Measurements from ENCODE around the gene SFT2D1.
"Not testable (repeated sequence)": the region's sequence is repeated elsewhere in the genome, so short reads cannot be mapped to it uniquely, and the experiment has no call there.

SFT2D1 gene

DNA sequence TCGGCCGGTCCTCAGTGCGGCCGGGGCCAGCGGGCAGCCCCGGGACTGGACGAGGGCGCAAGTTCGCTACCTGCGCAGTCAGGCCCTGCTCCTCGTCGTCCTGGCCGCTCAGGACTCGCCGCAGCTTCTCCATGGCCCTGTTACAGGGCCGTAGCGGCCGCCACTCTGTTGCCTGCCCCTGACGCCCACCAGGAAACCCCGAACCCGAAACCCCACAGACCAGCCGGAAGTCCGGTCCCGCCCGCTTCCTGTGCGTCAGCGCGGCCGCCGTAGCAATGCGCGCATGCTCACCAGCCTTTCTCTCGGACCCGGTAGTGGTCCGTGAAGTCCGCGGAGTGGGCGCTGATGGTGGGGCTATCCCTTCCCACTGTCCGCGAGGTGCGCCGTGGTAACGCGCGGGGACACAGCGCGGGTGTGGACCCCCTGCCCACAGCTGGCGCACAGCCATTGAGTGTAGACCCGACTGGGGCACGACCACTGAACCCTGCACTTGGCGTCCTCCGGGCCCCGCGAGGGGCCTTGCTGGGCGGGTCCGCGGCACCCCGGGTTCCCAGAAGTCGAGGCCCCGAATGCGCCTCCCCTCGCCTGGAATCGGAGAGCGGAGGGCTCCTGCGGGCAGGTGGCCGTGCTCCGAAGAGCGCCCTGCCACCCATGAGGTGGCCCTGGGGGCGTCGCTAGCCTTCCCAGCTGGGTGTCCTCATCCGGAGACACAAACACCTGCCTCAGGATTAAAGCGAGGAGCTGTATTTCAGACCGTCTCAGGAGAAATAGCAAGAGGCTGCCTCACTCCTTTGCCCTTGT lies at the start of gene SFT2D1:
SFT2D1 (minus strand) TSS at position 197 of the 801 bp plus-strand sequence; CDS start at position 133, 64 bp downstream.
- Histone ChIP-seq H3K4me3 (ENCODE audit: low read length) (peak within 1 kb of the TSS; percentile 98), H3K9ac (ENCODE audit: low read length) (peak within 1 kb of the TSS; percentile 95), H3K9me3 (ENCODE audit: control insufficient read depth, low read length) (no peaks in the 10 kb centered on the region), H3K27me3 (replicated peaks; ENCODE audit: control insufficient read depth, insufficient read depth, low read length) (no peaks in the 10 kb centered on the region), H3K4me1 (ENCODE audit: control insufficient read depth, insufficient read depth, low read length) (peaks cover 21% of the 10 kb centered on the region), H3K36me3 (ENCODE audit: control insufficient read depth, insufficient read depth, low read length, severe bottlenecking) (peaks cover 6% of the 10 kb centered on the region)
- peak; percentile 92 for DNase-seq (ENCODE audit: low read depth)

DNA sequence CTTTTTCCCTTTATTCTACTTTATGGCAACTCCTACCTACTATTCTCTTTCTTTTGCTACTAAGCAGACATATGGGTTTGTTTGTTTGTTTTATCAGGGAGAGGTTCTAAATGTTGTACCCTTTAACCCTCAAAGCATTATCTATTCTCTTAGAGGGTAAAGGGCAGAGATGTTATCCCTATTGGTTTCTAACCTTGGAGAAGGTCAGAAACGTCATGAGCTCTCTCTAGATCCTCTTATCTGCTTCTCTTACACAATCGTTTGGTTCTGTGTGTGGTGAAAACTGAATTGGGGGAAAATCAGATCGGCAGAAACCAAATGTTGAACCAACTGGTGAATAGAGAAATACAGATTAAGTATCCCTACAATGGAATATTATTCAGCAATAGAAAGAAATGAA lies 46.8 kb upstream of the SFT2D1 start:
- H3K36me3 ChIP-seq (ENCODE audit: control insufficient read depth, insufficient read depth, low read length, severe bottlenecking): no peaks in the 10 kb centered on the region
- H3K9ac ChIP-seq (ENCODE audit: low read length): no peak overlapping the region
- H3K4me3 ChIP-seq (ENCODE audit: low read length): no peak overlapping the region
- DNase-seq (ENCODE audit: low read depth): no peak
- H3K4me1 ChIP-seq (ENCODE audit: control insufficient read depth, insufficient read depth, low read length): peaks cover 27% of the 10 kb centered on the region
- no peaks in the 10 kb centered on the region for H3K9me3 ChIP-seq (ENCODE audit: control insufficient read depth, low read length)
- H3K27me3 ChIP-seq (replicated peaks; ENCODE audit: control insufficient read depth, insufficient read depth, low read length): peaks cover 12% of the 10 kb centered on the region

- no peak overlapping the region for H3K4me3 ChIP-seq (ENCODE audit: low read length)
- peaks cover 8% of the 10 kb centered on the region for H3K27me3 ChIP-seq (replicated peaks; ENCODE audit: control insufficient read depth, insufficient read depth, low read length)
- no peak for DNase-seq (ENCODE audit: low read depth)
- H3K4me1 ChIP-seq (ENCODE audit: control insufficient read depth, insufficient read depth, low read length): peaks cover 27% of the 10 kb centered on the region
- no peaks in the 10 kb centered on the region for H3K9me3 ChIP-seq (ENCODE audit: control insufficient read depth, low read length)
- H3K9ac ChIP-seq (ENCODE audit: low read length): peak overlapping the region; percentile 46
- no peaks in the 10 kb centered on the region for H3K36me3 ChIP-seq (ENCODE audit: control insufficient read depth, insufficient read depth, low read length, severe bottlenecking)
Measured at GRCh38 chr6:166388290-166389004, 46.1 kb upstream of the SFT2D1 start.

DNA sequence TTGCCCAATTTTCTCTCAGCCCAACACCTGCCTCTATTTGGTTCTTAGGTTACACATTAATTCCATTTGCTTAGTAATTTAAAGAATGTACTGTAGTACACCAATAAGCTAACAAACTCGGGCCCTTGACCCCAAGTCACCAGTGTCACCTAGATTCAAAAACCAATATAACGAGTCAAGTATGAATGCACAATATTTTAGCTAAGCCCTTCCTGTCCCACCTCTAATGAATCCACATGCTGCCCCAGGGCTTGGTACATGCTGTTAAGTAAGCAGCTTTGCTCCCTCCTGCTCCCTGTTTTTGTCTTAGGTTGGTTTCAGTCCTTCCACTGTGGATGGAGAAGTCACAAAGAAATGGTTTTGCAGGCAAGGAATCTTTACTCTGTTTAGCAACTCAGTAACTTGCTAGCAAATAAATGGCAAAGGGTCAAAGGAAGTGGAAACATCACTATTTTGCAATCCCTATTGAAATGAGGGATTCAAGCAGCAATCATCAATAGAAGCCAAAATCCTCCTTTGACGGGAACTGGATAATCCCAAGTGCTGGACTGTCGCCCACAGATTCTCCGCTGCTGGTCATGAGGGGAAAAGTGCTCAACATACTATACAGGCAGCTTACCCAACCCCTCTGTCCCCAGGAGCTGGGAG lies 45.4 kb upstream of the SFT2D1 start:
- peaks cover 27% of the 10 kb centered on the region for H3K4me1 ChIP-seq (ENCODE audit: control insufficient read depth, insufficient read depth, low read length)
- no peak for DNase-seq (ENCODE audit: low read depth)
- no peaks in the 10 kb centered on the region for H3K9me3 ChIP-seq (ENCODE audit: control insufficient read depth, low read length)
- H3K27me3 ChIP-seq (replicated peaks; ENCODE audit: control insufficient read depth, insufficient read depth, low read length): peaks cover 8% of the 10 kb centered on the region
- peak overlapping the region; percentile 46 for H3K9ac ChIP-seq (ENCODE audit: low read length)
- no peak overlapping the region for H3K4me3 ChIP-seq (ENCODE audit: low read length)
- H3K36me3 ChIP-seq (ENCODE audit: control insufficient read depth, insufficient read depth, low read length, severe bottlenecking): no peaks in the 10 kb centered on the region

DNA sequence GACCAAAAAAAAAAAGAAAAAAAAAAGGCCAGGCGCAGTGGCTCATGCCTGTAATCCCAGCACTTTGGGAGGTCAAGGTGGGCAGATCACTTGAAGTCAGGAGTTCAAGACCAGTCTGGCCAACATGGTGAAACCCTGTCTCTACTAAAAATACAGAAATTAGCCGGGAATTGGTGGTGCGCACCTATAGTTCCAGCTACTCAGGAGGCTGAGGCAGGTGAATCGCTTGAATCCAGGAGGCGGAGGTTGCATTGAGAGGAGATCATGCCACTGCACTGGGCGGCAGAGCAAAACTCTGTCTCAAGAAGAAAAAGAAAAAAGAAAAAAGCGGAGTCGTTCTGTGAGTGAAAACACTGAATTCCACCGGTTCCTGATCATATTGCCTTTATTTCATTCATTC lies 44.8 kb upstream of the SFT2D1 start:
- peaks cover 27% of the 10 kb centered on the region for H3K4me1 ChIP-seq (ENCODE audit: control insufficient read depth, insufficient read depth, low read length)
- DNase-seq (ENCODE audit: low read depth): not testable (repeated sequence)

DNA sequence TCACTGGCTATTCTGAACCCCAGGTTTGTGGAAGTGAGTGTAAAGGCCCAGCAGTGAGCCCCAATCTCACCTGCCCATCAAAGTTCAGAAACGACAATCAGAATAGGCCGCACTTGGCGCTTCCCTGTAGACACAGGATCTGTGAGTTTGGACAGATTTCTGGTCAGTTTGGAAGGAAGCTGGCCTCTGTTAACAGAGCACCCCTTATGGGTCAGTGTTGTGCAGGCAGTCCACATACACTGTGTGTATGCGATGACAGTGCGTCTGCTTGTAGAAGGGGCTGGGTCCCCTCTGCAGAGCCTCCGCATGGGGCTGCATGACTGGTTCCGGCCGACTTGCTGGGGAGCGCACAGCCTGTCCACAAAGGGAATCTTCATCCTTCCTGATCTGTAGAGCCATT lies 43.8 kb upstream of the SFT2D1 start:
- H3K4me3 ChIP-seq (ENCODE audit: low read length): no peak overlapping the region
- peaks cover 6% of the 10 kb centered on the region for H3K27me3 ChIP-seq (replicated peaks; ENCODE audit: control insufficient read depth, insufficient read depth, low read length)
- no peaks in the 10 kb centered on the region for H3K36me3 ChIP-seq (ENCODE audit: control insufficient read depth, insufficient read depth, low read length, severe bottlenecking)
- peaks cover 27% of the 10 kb centered on the region for H3K4me1 ChIP-seq (ENCODE audit: control insufficient read depth, insufficient read depth, low read length)
- H3K9me3 ChIP-seq (ENCODE audit: control insufficient read depth, low read length): no peaks in the 10 kb centered on the region
- no peak overlapping the region for H3K9ac ChIP-seq (ENCODE audit: low read length)
- no peak for DNase-seq (ENCODE audit: low read depth)

More for the DNA sequence above, 44.8 kb upstream of the SFT2D1 start:
- H3K4me3 ChIP-seq (ENCODE audit: low read length); H3K9me3 ChIP-seq (ENCODE audit: control insufficient read depth, low read length); H3K36me3 ChIP-seq (ENCODE audit: control insufficient read depth, insufficient read depth, low read length, severe bottlenecking); H3K27me3 ChIP-seq (replicated peaks; ENCODE audit: control insufficient read depth, insufficient read depth, low read length): not testable (repeated sequence)
- peak overlapping the region; percentile 29 for H3K9ac ChIP-seq (ENCODE audit: low read length)

DNA sequence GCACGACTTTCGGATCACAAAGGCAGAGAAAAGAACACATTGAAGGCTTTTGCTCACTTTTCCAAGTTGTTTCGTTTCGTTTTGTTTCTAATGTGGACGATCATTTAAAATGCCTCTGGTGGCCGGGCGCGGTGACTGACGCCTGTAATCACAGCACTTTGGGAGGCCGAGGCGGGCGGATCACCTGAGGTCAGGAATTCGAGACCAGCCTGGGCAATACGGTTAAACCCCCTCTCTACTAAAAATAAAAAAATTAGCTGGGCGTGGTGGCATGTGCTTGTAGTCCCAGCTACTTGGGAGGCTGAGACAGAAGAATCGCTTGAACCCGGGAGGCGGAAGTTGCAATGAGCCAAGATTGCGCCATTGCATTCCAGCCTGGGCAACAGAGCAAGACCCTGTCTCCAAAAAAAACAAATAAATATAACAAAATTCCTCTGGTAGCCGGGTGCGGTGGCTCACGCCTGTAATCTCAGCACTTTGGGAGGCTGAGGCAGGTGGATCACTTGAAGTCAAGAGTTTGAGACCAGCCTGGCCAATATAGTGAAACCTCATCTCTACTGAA lies 41.5 kb upstream of the SFT2D1 start:
- not testable (repeated sequence) for H3K36me3 ChIP-seq (ENCODE audit: control insufficient read depth, insufficient read depth, low read length, severe bottlenecking); DNase-seq (ENCODE audit: low read depth); H3K9me3 ChIP-seq (ENCODE audit: control insufficient read depth, low read length); H3K27me3 ChIP-seq (replicated peaks; ENCODE audit: control insufficient read depth, insufficient read depth, low read length)
- Histone ChIP-seq H3K4me1 (ENCODE audit: control insufficient read depth, insufficient read depth, low read length) (peaks cover 35% of the 10 kb centered on the region), H3K9ac (ENCODE audit: low read length) (peak overlapping the region; percentile 87), H3K4me3 (ENCODE audit: low read length) (peak overlapping the region; percentile 94)

GRCh38 chr6:166382933-166383801 lies 40.8 kb upstream of the SFT2D1 start, which contains the start of gene MPC1:
MPC1 (minus strand) TSS chr6:166382940; CDS start chr6:166382876, 64 bp downstream.
- H3K4me3 ChIP-seq (ENCODE audit: low read length): peak within 1 kb of the TSS; percentile 94
- peak; percentile 98 for DNase-seq (ENCODE audit: low read depth)
- H3K9me3 ChIP-seq (ENCODE audit: control insufficient read depth, low read length): no peaks in the 10 kb centered on the region
- no peaks in the 10 kb centered on the region for H3K36me3 ChIP-seq (ENCODE audit: control insufficient read depth, insufficient read depth, low read length, severe bottlenecking)
- no peaks in the 10 kb centered on the region for H3K27me3 ChIP-seq (replicated peaks; ENCODE audit: control insufficient read depth, insufficient read depth, low read length)
- peak within 1 kb of the TSS; percentile 87 for H3K9ac ChIP-seq (ENCODE audit: low read length)
- peaks cover 28% of the 10 kb centered on the region for H3K4me1 ChIP-seq (ENCODE audit: control insufficient read depth, insufficient read depth, low read length)

DNA sequence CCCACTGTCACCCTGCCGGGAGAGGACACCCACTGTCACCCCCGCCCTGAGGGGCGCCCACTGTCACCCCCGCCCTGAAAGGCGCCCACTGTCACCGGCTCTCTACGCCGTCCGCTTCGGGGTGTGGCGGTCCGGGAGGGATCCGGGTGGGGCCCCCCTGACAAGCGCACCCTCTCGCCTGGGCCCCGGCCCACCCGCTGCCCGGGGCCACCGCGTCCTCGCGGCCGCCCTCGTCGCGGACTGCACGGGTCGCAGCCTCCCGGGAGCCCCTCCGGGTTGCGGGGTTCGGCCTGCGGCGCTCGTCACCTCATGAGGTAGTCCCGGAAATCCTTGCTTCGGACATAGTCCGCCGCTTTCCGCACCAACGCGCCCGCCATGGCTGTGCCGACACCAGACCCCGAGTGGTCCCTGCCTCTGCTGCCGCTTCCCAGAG lies 40.2 kb upstream of the SFT2D1 start:
- H3K4me1 ChIP-seq (ENCODE audit: control insufficient read depth, insufficient read depth, low read length): peaks cover 22% of the 10 kb centered on the region
- DNase-seq (ENCODE audit: low read depth): no peak
- peak overlapping the region; percentile 94 for H3K4me3 ChIP-seq (ENCODE audit: low read length)
- no peaks in the 10 kb centered on the region for H3K36me3 ChIP-seq (ENCODE audit: control insufficient read depth, insufficient read depth, low read length, severe bottlenecking)
- no peaks in the 10 kb centered on the region for H3K27me3 ChIP-seq (replicated peaks; ENCODE audit: control insufficient read depth, insufficient read depth, low read length)
- no peaks in the 10 kb centered on the region for H3K9me3 ChIP-seq (ENCODE audit: control insufficient read depth, low read length)
- peak overlapping the region; percentile 87 for H3K9ac ChIP-seq (ENCODE audit: low read length)

- peak overlapping the region; percentile 87 for H3K9ac ChIP-seq (ENCODE audit: low read length)
- no peaks in the 10 kb centered on the region for H3K9me3 ChIP-seq (ENCODE audit: control insufficient read depth, low read length)
- no peaks in the 10 kb centered on the region for H3K27me3 ChIP-seq (replicated peaks; ENCODE audit: control insufficient read depth, insufficient read depth, low read length)
- no peaks in the 10 kb centered on the region for H3K36me3 ChIP-seq (ENCODE audit: control insufficient read depth, insufficient read depth, low read length, severe bottlenecking)
- peak; percentile 71 for DNase-seq (ENCODE audit: low read depth)
- peaks cover 17% of the 10 kb centered on the region for H3K4me1 ChIP-seq (ENCODE audit: control insufficient read depth, insufficient read depth, low read length)
- peak overlapping the region; percentile 94 for H3K4me3 ChIP-seq (ENCODE audit: low read length)
Measured at GRCh38 chr6:166381733-166382499, 39.6 kb upstream of the SFT2D1 start.
